CD4-positive, alpha-beta T cell treated with Interleukin-17A for 1 hour (primary cell): ENCODE results near the gene PTPRR.

Source experiments
- DNase-seq: peaks from one replicate; pipeline ENCODE4 v3.0.0-alpha.2; 2020

PTPRR gene

GRCh38 chr12:70638639-70639360, 281.7 kb downstream of the PTPRR start:
- no peak for DNase-seq

- no peak for DNase-seq
Measured at GRCh38 chr12:70637303-70638085, 283.0 kb downstream of the PTPRR start, which contains the start of gene PTPRB. TSS of gene PTPRB (minus strand) at chr12:70637429. CDS start at chr12:70637395, 34 bp downstream.

- no peak for DNase-seq
Measured at GRCh38 chr12:70635755-70636154, 284.8 kb downstream of the PTPRR start.

- no peak for DNase-seq
Measured at GRCh38 chr12:70628701-70629480, 291.6 kb downstream of the PTPRR start.

GRCh38 chr12:70627677-70628076, 292.9 kb downstream of the PTPRR start:
- DNase-seq = no peak

- DNase-seq = no peak
Measured at GRCh38 chr12:70626180-70626579, 294.4 kb downstream of the PTPRR start.

- no peak for DNase-seq
Measured at GRCh38 chr12:70619471-70620152, 300.9 kb downstream of the PTPRR start.

GRCh38 chr12:70618371-70618770, 302.2 kb downstream of the PTPRR start:
- DNase-seq = no peak

- no peak for DNase-seq
Measured at GRCh38 chr12:70617450-70617849, 303.1 kb downstream of the PTPRR start.

GRCh38 chr12:70615174-70615866, 305.2 kb downstream of the PTPRR start:
- DNase-seq = no peak

- no peak for DNase-seq
Measured at GRCh38 chr12:70609739-70610491, 310.6 kb downstream of the PTPRR start.

GRCh38 chr12:70609203-70609602, 311.3 kb downstream of the PTPRR start:
- DNase-seq = no peak

- no peak for DNase-seq
Measured at GRCh38 chr12:70608184-70608583, 312.4 kb downstream of the PTPRR start.

- DNase-seq = no peak
Measured at GRCh38 chr12:70607107-70607506, 313.4 kb downstream of the PTPRR start.

- DNase-seq = no peak
Measured at GRCh38 chr12:70605976-70606375, 314.6 kb downstream of the PTPRR start.

GRCh38 chr12:70604662-70605061, 315.9 kb downstream of the PTPRR start:
- no peak for DNase-seq

GRCh38 chr12:70603044-70603443, 317.5 kb downstream of the PTPRR start:
- no peak for DNase-seq

- DNase-seq = no peak
Measured at GRCh38 chr12:70598467-70599193, 321.9 kb downstream of the PTPRR start.

GRCh38 chr12:70592664-70593063, 327.9 kb downstream of the PTPRR start:
- DNase-seq = no peak

- no peak for DNase-seq
Measured at GRCh38 chr12:70590549-70591226, 329.9 kb downstream of the PTPRR start.
